Transverse colon (tissue), 4 donors: Measurements from ENCODE around the gene PANK4. TPM values are rescaled to one million over a fixed set of nuclear protein-coding genes. Genes with fewer than 3 reads are reported as not detected.

Experiments used
- DNase-seq: peaks from one replicate; pipeline ENCODE4 v3.0.0-alpha.2; 2019
- H3K27ac ChIP-seq, 4 donors: fragments of 200-600 bp; sonication (generic); 2 replicates each; pipeline ENCODE4 v1.5.1; 2016 to 2018; ENCODE audit warnings: inconsistent platforms in 4 of 4
- H3K27me3 ChIP-seq: fragments of 200-600 bp; sonication (generic); 2 replicates; pipeline ENCODE4 v1.5.1; 2017; ENCODE audit warnings: inconsistent platforms
- H3K36me3 ChIP-seq, 4 donors: fragments of 200-600 bp; sonication (generic); 2 replicates each; pipeline ENCODE4 v1.5.1; 2017 to 2019; ENCODE audit warnings: inconsistent platforms in 4 of 4
- H3K4me1 ChIP-seq, 4 donors: fragments of 200-600 bp; sonication (generic); 2 replicates each; pipeline ENCODE4 v1.5.1; 2017 to 2020; ENCODE audit warnings: inconsistent platforms in 4 of 4
- H3K4me3 ChIP-seq, 4 donors: fragments of 200-600 bp; sonication (generic); 1 replicate in 1 of 4; 2 replicates in 3 of 4; pipeline versions ENCODE4 v1.5.1 to v1.6.1; 2017 to 2019; ENCODE audit warnings: inconsistent platforms in 4 of 4
- H3K9me3 ChIP-seq, 2 donors: fragments of 200-600 bp; sonication (generic); 2 replicates each; pipeline ENCODE4 v1.5.1; 2017 to 2019; ENCODE audit warnings: inconsistent platforms in 2 of 2
- EP300 ChIP-seq: sonication (generic); formaldehyde crosslinking; IDR thresholded peaks from one replicate; pipeline ENCODE4 v1.6.1; 2017; ENCODE audit warnings: antibody characterized with exemption, low read depth
- POLR2A ChIP-seq: fragments of 450-650 bp; IDR thresholded peaks from one replicate; pipeline ENCODE4 v1.6.1; 2016; ENCODE audit warnings: antibody characterized with exemption, mild to moderate bottlenecking, moderate library complexity
- POLR2AphosphoS5 ChIP-seq, 3 donors: sonication (generic); formaldehyde crosslinking; IDR thresholded peaks; one replicate each; pipeline ENCODE4 v1.6.1; 2016; ENCODE audit warnings: antibody characterized with exemption in 3 of 3
- WGBS, 2 donors: methylation state at CpG; one replicate each; pipeline ENCODE4 v1.1.5; 2018; ENCODE audit warnings: low coverage in 1 of 2; 5-methylcytosine and 5-hydroxymethylcytosine counted together
- in situ Hi-C, 4 donors: fragments of 200-750 bp; cut with MboI; loops; one replicate each; pipeline versions ENCODE4 v1.15.0 to v1.15.1; 2017; ENCODE audit warnings: low sequenced_read_pairs in 3 of 4, low pct_ligation_motif_present in 1 of 4, low pct_unique_long_range_greater_than_20kb in 1 of 4
- intact Hi-C: fragments of 100-400 bp; cut with DNase I; formaldehyde crosslinking; loops from one replicate; pipeline ENCODE4 v1.15.1; 2023; ENCODE audit warnings: low total_unique reads
- total RNA-seq, 4 donors: library from RNA; depleted of rRNA; stranded (reverse); fragments of >200 nt; gene quantifications; one replicate each; pipeline ENCODE4 v1.1.0, GENCODE V29; 2016
- TF ChIP-seq, protein P1 (sequence below), 5 experiments: fragments of 200-600 bp in 3 of 5; fragments of 450-650 bp in 2 of 5; sonication (generic) in 3 of 5; IDR thresholded peaks; 1 replicate in 2 of 5; 2 replicates in 3 of 5; pipeline ENCODE4 v1.5.1; 2016 to 2017; ENCODE audit warnings: antibody characterized with exemption in 5 of 5, inconsistent platforms in 3 of 5, mild to moderate bottlenecking in 2 of 5, moderate library complexity in 1 of 5

Gene PANK4
- total RNA-seq, 4 donors from 2014 or later: 41.1 to 58.3 (median 47.3) TPM

- peaks cover 0 to 11% (median 9%) of the 10 kb centered on the region in 4 donors for H3K4me1 ChIP-seq
- H3K36me3 ChIP-seq: no peaks in the 10 kb centered on the region
- H3K27me3 ChIP-seq: no peaks in the 10 kb centered on the region
- in situ Hi-C loops (no loop called here), intact Hi-C loops (no loop called here)
- H3K27ac ChIP-seq: no peak overlapping the region
- WGBS, 2 donors: 82% methylated on average over 12 of the region's 12 CpGs; no CpG with 5 or more reads in 1 of the 2 donors
- no peaks in the 10 kb centered on the region for H3K9me3 ChIP-seq
- TF ChIP-seq POLR2A (no peak), EP300 (no peak), POLR2AphosphoS5 (IDR thresholded peaks at IDR 0.05) (no peak)
- TF ChIP-seq, protein P1, sequence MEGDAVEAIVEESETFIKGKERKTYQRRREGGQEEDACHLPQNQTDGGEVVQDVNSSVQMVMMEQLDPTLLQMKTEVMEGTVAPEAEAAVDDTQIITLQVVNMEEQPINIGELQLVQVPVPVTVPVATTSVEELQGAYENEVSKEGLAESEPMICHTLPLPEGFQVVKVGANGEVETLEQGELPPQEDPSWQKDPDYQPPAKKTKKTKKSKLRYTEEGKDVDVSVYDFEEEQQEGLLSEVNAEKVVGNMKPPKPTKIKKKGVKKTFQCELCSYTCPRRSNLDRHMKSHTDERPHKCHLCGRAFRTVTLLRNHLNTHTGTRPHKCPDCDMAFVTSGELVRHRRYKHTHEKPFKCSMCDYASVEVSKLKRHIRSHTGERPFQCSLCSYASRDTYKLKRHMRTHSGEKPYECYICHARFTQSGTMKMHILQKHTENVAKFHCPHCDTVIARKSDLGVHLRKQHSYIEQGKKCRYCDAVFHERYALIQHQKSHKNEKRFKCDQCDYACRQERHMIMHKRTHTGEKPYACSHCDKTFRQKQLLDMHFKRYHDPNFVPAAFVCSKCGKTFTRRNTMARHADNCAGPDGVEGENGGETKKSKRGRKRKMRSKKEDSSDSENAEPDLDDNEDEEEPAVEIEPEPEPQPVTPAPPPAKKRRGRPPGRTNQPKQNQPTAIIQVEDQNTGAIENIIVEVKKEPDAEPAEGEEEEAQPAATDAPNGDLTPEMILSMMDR (IDR thresholded peaks at IDR 0.05): no peak
- DNase-seq: no peak
- H3K4me3 ChIP-seq: no peak overlapping the region
Observed at GRCh38 chr1:2480986-2481364, 45.4 kb downstream of the PANK4 start.

- DNase-seq: no peak
- Histone ChIP-seq H3K36me3 (no peaks in the 10 kb centered on the region), H3K4me1 (peaks cover 0 to 11% (median 9%) of the 10 kb centered on the region in 4 donors), H3K27me3 (no peaks in the 10 kb centered on the region), H3K27ac (no peak overlapping the region), H3K9me3 (no peaks in the 10 kb centered on the region), H3K4me3 (no peak overlapping the region)
- no peak for TF ChIP-seq EP300
- no peak for TF ChIP-seq POLR2A
- TF ChIP-seq, protein P1 (IDR thresholded peaks at IDR 0.05): no peak
- no peak for TF ChIP-seq POLR2AphosphoS5 (IDR thresholded peaks at IDR 0.05)
- in situ Hi-C loops (no loop called here), intact Hi-C loops (no loop called here)
- WGBS, 2 donors: 81% methylated on average over 16 of the region's 18 CpGs; no CpG with 5 or more reads in 1 of the 2 donors
Observed at GRCh38 chr1:2480236-2480985, 46.0 kb downstream of the PANK4 start.

DNA sequence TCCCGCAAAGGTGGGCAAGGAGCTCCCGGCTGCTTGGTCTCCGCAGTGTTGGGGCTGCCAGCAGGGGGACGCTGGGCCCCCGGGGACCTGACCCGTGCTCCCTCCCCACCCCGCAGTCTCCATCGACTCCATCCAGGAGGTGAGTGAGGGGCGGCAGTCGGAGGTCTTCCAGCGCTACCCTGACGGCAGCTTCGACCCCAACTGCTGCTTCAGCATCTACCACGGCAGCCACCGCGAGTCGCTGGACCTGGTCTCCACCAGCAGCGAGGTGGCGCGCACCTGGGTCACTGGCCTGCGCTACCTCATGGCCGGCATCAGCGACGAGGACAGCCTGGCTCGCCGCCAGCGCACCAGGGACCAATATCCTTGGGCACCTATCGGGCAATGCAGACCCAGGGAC, 46.8 kb downstream of the PANK4 start:
- H3K9me3 ChIP-seq: no peaks in the 10 kb centered on the region
- no peaks in the 10 kb centered on the region for H3K27me3 ChIP-seq
- in situ Hi-C loops: no loop called here
- no peaks in the 10 kb centered on the region for H3K36me3 ChIP-seq
- no peak overlapping the region for H3K27ac ChIP-seq
- 90% methylated on average over 22 of the region's 28 CpGs; no CpG with 5 or more reads in 1 of the 2 donors for WGBS, 2 donors
- intact Hi-C loops: loop anchor here (5.0 kb wide), 1 partner anchor 63 kb away; no protein-coding TSS in a partner anchor
- TF ChIP-seq, protein P1 (IDR thresholded peaks at IDR 0.05): no peak
- no peak overlapping the region for H3K4me3 ChIP-seq
- DNase-seq: no peak
- H3K4me1 ChIP-seq: peaks cover 0 to 11% (median 9%) of the 10 kb centered on the region in 4 donors

DNA sequence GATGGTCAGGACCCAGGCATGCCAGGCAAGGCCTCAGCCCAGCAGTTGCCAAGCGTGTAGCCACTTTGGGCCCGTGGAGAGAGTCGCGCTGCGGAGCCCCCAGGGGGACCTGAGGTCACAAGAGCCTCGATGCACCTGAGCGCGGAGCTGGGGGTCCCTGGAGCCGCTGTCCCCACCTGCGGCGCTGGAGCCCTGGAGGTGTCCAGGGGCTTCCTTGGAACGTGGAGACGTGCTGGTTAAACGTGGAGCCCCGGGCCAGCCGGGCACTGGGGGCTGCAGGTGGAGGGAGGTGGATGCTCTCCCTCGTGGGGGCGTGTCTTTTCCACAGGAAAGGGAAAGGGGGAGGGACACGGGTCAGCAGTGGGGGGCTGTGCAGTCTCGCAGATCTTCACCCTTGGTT, 47.2 kb downstream of the PANK4 start:
- Histone ChIP-seq H3K4me1 (peaks cover 0 to 11% (median 9%) of the 10 kb centered on the region in 4 donors), H3K36me3 (no peaks in the 10 kb centered on the region), H3K27ac (no peak overlapping the region), H3K27me3 (no peaks in the 10 kb centered on the region), H3K9me3 (no peaks in the 10 kb centered on the region), H3K4me3 (no peak overlapping the region)
- no peak for DNase-seq
- WGBS, 2 donors: 87 to 100% methylated on average over 3 to 20 of the region's 20 CpGs
- in situ Hi-C loops: no loop called here
- TF ChIP-seq EP300: no peak
- TF ChIP-seq POLR2A: no peak
- TF ChIP-seq POLR2AphosphoS5 (IDR thresholded peaks at IDR 0.05): no peak
- TF ChIP-seq, protein P1 (IDR thresholded peaks at IDR 0.05): no peak
- intact Hi-C loops: loop anchor here (5.0 kb wide), 1 partner anchor 63 kb away; no protein-coding TSS in a partner anchor
